Endothelial cell of umbilical vein (primary cell): ENCODE results near the gene OCLN. TPM values are rescaled to one million over a fixed set of nuclear protein-coding genes. Genes with fewer than 3 reads are reported as not detected.
"Not testable (repeated sequence)": the region's sequence is repeated elsewhere in the genome, so short reads cannot be mapped to it uniquely, and the experiment has no call there.

Experiments used
- BruUV-seq: library from RNA; stranded (reverse); fragments of 400-500 nt; replicated peaks from 2 replicates; lab custom pipeline; 2021; lab: Mats Ljungman, UMichigan
- CTCF ChIA-PET: fragments of 300-600, 350-600 bp; sonication (Branson Sonifier 250); formaldehyde crosslinking; loops from one replicate; lab custom pipeline; 2021; ENCODE audit warnings: antibody characterized with exemption, inconsistent platforms; lab: Charles Lee
- POLR2A ChIA-PET: fragments of 300-600, 350-600 bp; sonication (Branson Sonifier 250); formaldehyde crosslinking; loops from one replicate; lab custom pipeline; 2021; ENCODE audit warnings: antibody characterized with exemption, inconsistent platforms; lab: Charles Lee
- DNase-seq: peaks from one replicate; pipeline ENCODE4 v3.0.0-alpha.2; 2011; ENCODE audit warnings: low read depth, low spot score
- FAIRE-seq: peaks from 2 replicates; lab custom pipeline; 2011; peaks lifted over from hg19 to GRCh38; lab: Jason Lieb, UNC
- H2AFZ ChIP-seq: 2 replicates; pipeline ENCODE4 v1.6.0; 2012; ENCODE audit warnings: low read depth, low read length, control low read depth, inconsistent platforms
- H3K27ac ChIP-seq: 2 replicates; pipeline ENCODE4 v1.5.1; 2011; ENCODE audit warnings: low read depth, mild to moderate bottlenecking, control low read depth, low read length, moderate library complexity; ENCODE audit not compliant: insufficient read depth
- H3K27me3 ChIP-seq, 2 experiments: 2 replicates each; pipeline versions ENCODE4 v1.6.0 to v1.6.1; 2011; ENCODE audit warnings: low read length in 2 of 2, mixed read lengths in 1 of 2; ENCODE audit not compliant: control insufficient read depth in 2 of 2, insufficient read depth in 2 of 2
- H3K36me3 ChIP-seq, 2 experiments: 2 replicates in 1 of 2; 3 replicates in 1 of 2; pipeline ENCODE4 v1.5.1; 2011; ENCODE audit warnings: low read length in 2 of 2, mild to moderate bottlenecking in 1 of 2, moderate library complexity in 1 of 2; ENCODE audit not compliant: control insufficient read depth in 2 of 2, insufficient read depth in 2 of 2; ENCODE audit errors: extremely low read depth in 1 of 2
- H3K4me1 ChIP-seq: 3 replicates; pipeline ENCODE4 v1.5.1; 2011; ENCODE audit warnings: mild to moderate bottlenecking, low read length; ENCODE audit not compliant: control insufficient read depth, insufficient read depth; ENCODE audit errors: extremely low read depth
- H3K4me2 ChIP-seq: 2 replicates; pipeline ENCODE4 v1.6.1; 2011; ENCODE audit warnings: low read length, control low read depth, mixed read lengths; ENCODE audit not compliant: insufficient read depth
- H3K4me3 ChIP-seq, 3 experiments: fragments of 200-600 bp in 1 of 3; sonication (generic), shearing (Covaris generic) in 1 of 3; replicated peaks in 1 of 3; 2 replicates each; pipeline ENCODE4 v1.5.1; 2011 to 2016; ENCODE audit warnings: control low read depth in 3 of 3, low read length in 3 of 3, mild to moderate bottlenecking in 2 of 3, inconsistent platforms in 1 of 3, low read depth in 1 of 3, moderate library complexity in 1 of 3; ENCODE audit not compliant: insufficient read depth in 1 of 3
- H3K79me2 ChIP-seq: 2 replicates; pipeline ENCODE4 v1.6.0; 2012; ENCODE audit warnings: low read length, inconsistent platforms; ENCODE audit not compliant: control insufficient read depth, insufficient read depth
- H3K9ac ChIP-seq: replicated peaks from 2 replicates; pipeline ENCODE3; 2011; ENCODE audit warnings: low read length, control low read depth; ENCODE audit not compliant: insufficient read depth; ENCODE audit errors: extremely low read depth
- H3K9me1 ChIP-seq: replicated peaks from 3 replicates; pipeline ENCODE4 v1.6.0; 2011; ENCODE audit warnings: mild to moderate bottlenecking, low read length; ENCODE audit not compliant: control insufficient read depth, insufficient read depth; ENCODE audit errors: extremely low read depth
- H3K9me3 ChIP-seq: replicated peaks from 2 replicates; pipeline ENCODE4 v1.5.1; 2012; ENCODE audit warnings: low read length, inconsistent platforms; ENCODE audit not compliant: control insufficient read depth, insufficient read depth
- H4K20me1 ChIP-seq: replicated peaks from 2 replicates; pipeline ENCODE3; 2011; ENCODE audit warnings: mild to moderate bottlenecking, low read length; ENCODE audit not compliant: control insufficient read depth, insufficient read depth; ENCODE audit errors: extremely low read depth
- EZH2 ChIP-seq: IDR thresholded peaks from 2 replicates; pipeline ENCODE4 v1.6.1; 2012; ENCODE audit warnings: borderline replicate concordance, low read depth, mild to moderate bottlenecking, moderate library complexity, low read length, inconsistent platforms; ENCODE audit not compliant: severe bottlenecking
- FOS ChIP-seq: IDR thresholded peaks from 2 replicates; pipeline ENCODE4 v1.6.1; 2011; ENCODE audit warnings: mild to moderate bottlenecking, low read length, moderate library complexity, borderline replicate concordance; ENCODE audit not compliant: insufficient read depth
- GATA2 ChIP-seq: IDR thresholded peaks from 2 replicates; pipeline ENCODE4 v1.7.0; 2011; ENCODE audit warnings: low read depth, mild to moderate bottlenecking, moderate library complexity, mixed read lengths, low read length; ENCODE audit not compliant: insufficient read length, insufficient read depth
- JUN ChIP-seq: IDR thresholded peaks from 2 replicates; pipeline ENCODE4 v1.6.1; 2011; ENCODE audit warnings: borderline replicate concordance, low read depth; ENCODE audit not compliant: insufficient read length, insufficient read depth
- MYC ChIP-seq: IDR thresholded peaks from one replicate; pipeline ENCODE4 v1.6.1; 2011; ENCODE audit warnings: mild to moderate bottlenecking, low read depth, low read length
- POLR2A ChIP-seq: IDR thresholded peaks from 2 replicates; pipeline ENCODE4 v1.6.1; 2012; ENCODE audit warnings: low read depth, mild to moderate bottlenecking, control low read depth, low read length
- POLR2AphosphoS5 ChIP-seq: IDR thresholded peaks from 2 replicates; pipeline ENCODE4 v1.6.1; 2012; ENCODE audit warnings: low read depth, mild to moderate bottlenecking, control low read depth, low read length, moderate library complexity; ENCODE audit not compliant: insufficient read depth
- dilution Hi-C: fragments of 300-500 bp; cut with MboI; formaldehyde crosslinking; loops from one replicate; pipeline ENCODE4 v1.15.0; 2019; ENCODE audit warnings: low sequenced_read_pairs; ENCODE audit not compliant: extremely low pct_ligation_motif_present
- intact Hi-C: fragments of 100-400 bp; cut with micrococcal nuclease; formaldehyde crosslinking; loops from one replicate; pipeline ENCODE4 v1.10.0; 2022
- polyA plus RNA-seq, 4 experiments: library from polyadenylated mRNA; depleted of rRNA in 3 of 4; stranded (reverse) in 3 of 4; unstranded in 1 of 4; fragments of >200 nt; gene quantifications; 2 replicates each; pipeline versions ENCODE4 v1.2.1 to v1.2.3, GENCODE V29; 2011 to 2012; ENCODE audit warnings: missing spikeins in 1 of 4
- total RNA-seq: library from RNA; stranded (reverse); gene quantifications from 2 replicates; pipeline ENCODE4 v1.2.3, GENCODE V29; 2021
- TF ChIP-seq, protein P1 (sequence below): IDR thresholded peaks from 2 replicates; pipeline ENCODE4 v1.6.1; 2011; ENCODE audit not compliant: insufficient read depth, insufficient read length
- TF ChIP-seq, protein P2 (sequence below), 2 donors: IDR thresholded peaks; 1 replicate in 1 of 2; 2 replicates in 1 of 2; pipeline ENCODE4 v1.5.1; 2011; ENCODE audit warnings: low read length in 2 of 2, mild to moderate bottlenecking in 2 of 2, moderate library complexity in 2 of 2, control low read depth in 1 of 2, inconsistent platforms in 1 of 2, low read depth in 1 of 2; ENCODE audit not compliant: insufficient read depth in 1 of 2; ENCODE audit errors: extremely low read depth in 1 of 2

Gene OCLN
- total and polyA plus RNA-seq, 2 donors (not counting 3 experiments of a cell fraction or from before 2014, with no cell fraction given), result 11.2 to 22.3 TPM

DNA sequence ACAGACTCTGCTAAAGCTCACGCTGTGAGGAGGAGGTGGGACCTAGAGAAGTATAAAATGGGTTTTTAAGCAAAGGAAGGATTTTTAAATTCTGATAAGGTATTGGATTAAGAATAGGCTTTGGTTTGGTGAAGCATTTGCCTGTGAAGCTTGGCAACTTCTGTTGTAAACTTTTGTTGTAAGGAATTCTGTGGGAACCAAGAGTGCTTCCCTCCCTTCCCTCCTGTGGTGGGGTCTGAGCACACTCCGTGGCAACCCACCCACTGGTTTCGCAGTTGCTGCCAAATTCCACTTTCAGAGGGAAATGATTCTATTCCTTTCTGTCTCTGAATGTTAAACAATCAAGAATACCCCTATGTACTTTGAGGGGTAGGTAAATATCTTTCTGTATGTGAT, 38.8 kb downstream of the OCLN start:
- Histone ChIP-seq H3K27me3 (peaks cover 0 to 5% of the 10 kb centered on the region in 2 experiments), H3K36me3 (no peaks in the 10 kb centered on the region), H3K4me3 (no peak overlapping the region), H3K4me1 (no peaks in the 10 kb centered on the region), H3K79me2 (no peaks in the 10 kb centered on the region), H3K9ac (no peak overlapping the region), H3K9me1 (no peaks in the 10 kb centered on the region), H2AFZ (no peak overlapping the region), H3K9me3 (no peaks in the 10 kb centered on the region), H4K20me1 (no peaks in the 10 kb centered on the region), H3K27ac (no peak overlapping the region), H3K4me2 (no peak overlapping the region)
- FAIRE-seq (no peak), DNase-seq (no peak)
- no TSS peak for BruUV-seq
- dilution Hi-C loops (no loop called here), intact Hi-C loops (no loop called here)
- CTCF ChIA-PET, result interaction anchor here (1.5 kb wide), 1 partner anchor 77 kb away, joined by 4 read pairs; no protein-coding TSS in a partner anchor
- POLR2A ChIA-PET, result no interaction called here
- no peak for TF ChIP-seq FOS
- no peak for TF ChIP-seq JUN
- no peak for TF ChIP-seq GATA2
- TF ChIP-seq, protein P1, sequence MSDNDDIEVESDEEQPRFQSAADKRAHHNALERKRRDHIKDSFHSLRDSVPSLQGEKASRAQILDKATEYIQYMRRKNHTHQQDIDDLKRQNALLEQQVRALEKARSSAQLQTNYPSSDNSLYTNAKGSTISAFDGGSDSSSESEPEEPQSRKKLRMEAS, result no peak
- TF ChIP-seq, protein P2, sequence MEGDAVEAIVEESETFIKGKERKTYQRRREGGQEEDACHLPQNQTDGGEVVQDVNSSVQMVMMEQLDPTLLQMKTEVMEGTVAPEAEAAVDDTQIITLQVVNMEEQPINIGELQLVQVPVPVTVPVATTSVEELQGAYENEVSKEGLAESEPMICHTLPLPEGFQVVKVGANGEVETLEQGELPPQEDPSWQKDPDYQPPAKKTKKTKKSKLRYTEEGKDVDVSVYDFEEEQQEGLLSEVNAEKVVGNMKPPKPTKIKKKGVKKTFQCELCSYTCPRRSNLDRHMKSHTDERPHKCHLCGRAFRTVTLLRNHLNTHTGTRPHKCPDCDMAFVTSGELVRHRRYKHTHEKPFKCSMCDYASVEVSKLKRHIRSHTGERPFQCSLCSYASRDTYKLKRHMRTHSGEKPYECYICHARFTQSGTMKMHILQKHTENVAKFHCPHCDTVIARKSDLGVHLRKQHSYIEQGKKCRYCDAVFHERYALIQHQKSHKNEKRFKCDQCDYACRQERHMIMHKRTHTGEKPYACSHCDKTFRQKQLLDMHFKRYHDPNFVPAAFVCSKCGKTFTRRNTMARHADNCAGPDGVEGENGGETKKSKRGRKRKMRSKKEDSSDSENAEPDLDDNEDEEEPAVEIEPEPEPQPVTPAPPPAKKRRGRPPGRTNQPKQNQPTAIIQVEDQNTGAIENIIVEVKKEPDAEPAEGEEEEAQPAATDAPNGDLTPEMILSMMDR (IDR thresholded peaks at IDR 0.05; ENCODE audit: extremely low read depth in 1 of 2, insufficient read depth in 1 of 2, low read depth in 1 of 2, low read length in 2 of 2), result no peak
- no peak for TF ChIP-seq MYC
- no peak for TF ChIP-seq POLR2AphosphoS5
- TF ChIP-seq POLR2A, result no peak
- TF ChIP-seq EZH2, result no peak

DNA sequence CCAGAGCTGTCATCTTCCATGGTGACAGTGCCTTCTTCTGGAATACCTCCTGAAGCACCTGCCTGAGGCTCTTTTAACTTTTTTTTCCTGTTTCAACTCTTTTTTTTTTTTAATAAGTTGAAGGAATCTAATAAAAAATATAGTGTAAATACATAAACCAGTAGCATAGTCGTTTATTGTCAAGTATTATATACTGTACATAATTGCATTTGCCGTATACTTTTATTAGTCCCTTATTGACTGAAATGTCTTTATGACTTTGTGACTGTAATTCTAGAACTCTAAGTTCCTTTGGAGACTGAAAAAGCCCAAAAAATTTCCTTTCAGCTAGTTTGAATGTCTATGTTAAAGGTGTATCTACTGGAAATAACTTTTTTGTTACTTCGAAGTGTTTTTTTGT, 45.3 kb downstream of the OCLN start:
- H3K36me3 ChIP-seq, H3K9ac ChIP-seq, DNase-seq, intact Hi-C loops, H3K4me3 ChIP-seq, POLR2A ChIA-PET, H3K27ac ChIP-seq, H3K9me3 ChIP-seq, CTCF ChIA-PET, H3K79me2 ChIP-seq, H3K27me3 ChIP-seq, H3K4me2 ChIP-seq, H3K9me1 ChIP-seq, FAIRE-seq, H2AFZ ChIP-seq, BruUV-seq, H3K4me1 ChIP-seq, dilution Hi-C loops, H4K20me1 ChIP-seq: not testable (repeated sequence)

DNA sequence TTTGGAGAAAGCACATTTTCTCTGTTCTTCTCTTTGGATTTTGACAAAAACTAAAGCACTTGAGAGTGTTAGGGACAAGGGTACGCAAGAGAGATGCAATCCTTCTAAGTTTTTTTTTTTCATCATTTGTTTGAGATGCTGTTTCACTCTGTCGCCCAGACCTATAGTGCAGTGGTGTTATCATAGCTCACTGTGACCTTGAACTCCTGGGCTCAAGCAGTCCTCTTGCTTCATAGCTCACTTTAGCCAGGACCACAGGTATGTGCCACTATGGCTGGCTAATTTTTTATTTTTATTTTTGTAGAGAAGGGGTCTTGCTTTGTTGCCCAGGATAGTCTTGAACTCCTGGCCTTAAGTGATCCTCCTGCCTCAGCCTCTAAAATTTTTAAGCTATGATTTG, 46.1 kb downstream of the OCLN start:
- dilution Hi-C loops, H3K4me3 ChIP-seq, H3K79me2 ChIP-seq, H3K4me1 ChIP-seq, H4K20me1 ChIP-seq, H2AFZ ChIP-seq, POLR2A ChIA-PET, BruUV-seq, H3K27me3 ChIP-seq, H3K36me3 ChIP-seq, H3K9me3 ChIP-seq, FAIRE-seq, H3K27ac ChIP-seq, H3K9ac ChIP-seq, H3K9me1 ChIP-seq, H3K4me2 ChIP-seq, DNase-seq, intact Hi-C loops, CTCF ChIA-PET: not testable (repeated sequence)
